ENCODE results near the gene GAS2. TPM values are rescaled to one million over a fixed set of nuclear protein-coding genes. Genes with fewer than 3 reads are reported as not detected.

Gene GAS2
- total RNA-seq, 1 donor from 2014 or later: 1.7 TPM

DNA sequence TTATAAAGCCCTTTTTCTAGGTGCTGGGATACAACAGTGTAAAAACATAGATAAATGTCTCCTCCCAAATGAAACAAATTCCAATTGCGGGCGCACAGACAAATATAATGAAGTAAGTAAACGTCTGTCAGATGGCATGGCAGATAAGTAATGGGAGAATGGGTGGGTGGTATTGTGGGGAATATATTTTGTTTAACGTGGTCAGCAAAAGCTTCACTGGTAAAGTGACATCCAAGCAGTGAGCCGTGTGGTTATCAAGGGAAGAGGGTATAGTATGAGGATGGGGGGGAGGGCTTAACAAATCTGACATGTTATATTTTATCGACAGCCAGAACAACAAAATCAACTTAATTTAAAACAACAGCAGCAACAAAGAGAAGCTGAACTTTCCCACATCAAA, 162.0 kb downstream of the GAS2 start:
- Histone ChIP-seq H3K9me3 (no peaks in the 10 kb centered on the region), H3K4me1 (no peaks in the 10 kb centered on the region), H3K27me3 (no peaks in the 10 kb centered on the region), H3K36me3 (peaks cover 17% of the 10 kb centered on the region), H3K4me3 (peak overlapping the region; percentile 81), H3K27ac (no peak overlapping the region)
- intact Hi-C loops (cut with DNase I): no loop called here
- TF ChIP-seq, protein P1, sequence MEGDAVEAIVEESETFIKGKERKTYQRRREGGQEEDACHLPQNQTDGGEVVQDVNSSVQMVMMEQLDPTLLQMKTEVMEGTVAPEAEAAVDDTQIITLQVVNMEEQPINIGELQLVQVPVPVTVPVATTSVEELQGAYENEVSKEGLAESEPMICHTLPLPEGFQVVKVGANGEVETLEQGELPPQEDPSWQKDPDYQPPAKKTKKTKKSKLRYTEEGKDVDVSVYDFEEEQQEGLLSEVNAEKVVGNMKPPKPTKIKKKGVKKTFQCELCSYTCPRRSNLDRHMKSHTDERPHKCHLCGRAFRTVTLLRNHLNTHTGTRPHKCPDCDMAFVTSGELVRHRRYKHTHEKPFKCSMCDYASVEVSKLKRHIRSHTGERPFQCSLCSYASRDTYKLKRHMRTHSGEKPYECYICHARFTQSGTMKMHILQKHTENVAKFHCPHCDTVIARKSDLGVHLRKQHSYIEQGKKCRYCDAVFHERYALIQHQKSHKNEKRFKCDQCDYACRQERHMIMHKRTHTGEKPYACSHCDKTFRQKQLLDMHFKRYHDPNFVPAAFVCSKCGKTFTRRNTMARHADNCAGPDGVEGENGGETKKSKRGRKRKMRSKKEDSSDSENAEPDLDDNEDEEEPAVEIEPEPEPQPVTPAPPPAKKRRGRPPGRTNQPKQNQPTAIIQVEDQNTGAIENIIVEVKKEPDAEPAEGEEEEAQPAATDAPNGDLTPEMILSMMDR (IDR thresholded peaks at IDR 0.05): no peak
- DNase-seq (no peak), ATAC-seq (no peak)

- peaks cover 17% of the 10 kb centered on the region for H3K36me3 ChIP-seq
- H3K27me3 ChIP-seq: no peaks in the 10 kb centered on the region
- H3K9me3 ChIP-seq: no peaks in the 10 kb centered on the region
- H3K4me3 ChIP-seq: peak within 1 kb of the TSS; percentile 81
- ATAC-seq: peak; percentile 100
- intact Hi-C loops (cut with DNase I): no loop called here
- no peaks in the 10 kb centered on the region for H3K4me1 ChIP-seq
- peak within 1 kb of the TSS; percentile 89 for H3K27ac ChIP-seq
- TF ChIP-seq, protein P1 (IDR thresholded peaks at IDR 0.05): peak; percentile 64
- DNase-seq: peak; percentile 98
Measured at GRCh38 chr11:22829231-22830081, 163.0 kb downstream of the GAS2 start, which contains the start of gene SVIP. Gene SVIP (minus strand): TSS chr11:22829801. CDS start chr11:22829748, 53 bp downstream.

DNA sequence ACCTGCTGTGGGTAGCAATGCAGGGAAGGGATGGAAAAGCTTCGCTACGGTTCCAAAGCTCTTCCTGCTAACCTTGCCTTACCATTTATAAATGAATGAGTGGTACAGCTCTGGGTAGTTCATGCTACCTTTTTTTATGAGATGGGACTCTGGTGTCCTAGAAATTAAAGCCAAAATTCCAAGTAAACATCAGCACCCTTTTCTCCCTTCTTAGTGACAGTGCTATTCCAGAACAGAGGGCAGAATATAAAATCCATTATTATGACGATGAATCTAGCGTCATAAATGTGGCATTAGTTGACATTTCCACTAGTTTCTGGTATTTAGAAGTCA, 163.6 kb downstream of the GAS2 start:
- no peak overlapping the region for H3K27ac ChIP-seq
- intact Hi-C loops (cut with DNase I): no loop called here
- TF ChIP-seq, protein P1 (IDR thresholded peaks at IDR 0.05): no peak

DNA sequence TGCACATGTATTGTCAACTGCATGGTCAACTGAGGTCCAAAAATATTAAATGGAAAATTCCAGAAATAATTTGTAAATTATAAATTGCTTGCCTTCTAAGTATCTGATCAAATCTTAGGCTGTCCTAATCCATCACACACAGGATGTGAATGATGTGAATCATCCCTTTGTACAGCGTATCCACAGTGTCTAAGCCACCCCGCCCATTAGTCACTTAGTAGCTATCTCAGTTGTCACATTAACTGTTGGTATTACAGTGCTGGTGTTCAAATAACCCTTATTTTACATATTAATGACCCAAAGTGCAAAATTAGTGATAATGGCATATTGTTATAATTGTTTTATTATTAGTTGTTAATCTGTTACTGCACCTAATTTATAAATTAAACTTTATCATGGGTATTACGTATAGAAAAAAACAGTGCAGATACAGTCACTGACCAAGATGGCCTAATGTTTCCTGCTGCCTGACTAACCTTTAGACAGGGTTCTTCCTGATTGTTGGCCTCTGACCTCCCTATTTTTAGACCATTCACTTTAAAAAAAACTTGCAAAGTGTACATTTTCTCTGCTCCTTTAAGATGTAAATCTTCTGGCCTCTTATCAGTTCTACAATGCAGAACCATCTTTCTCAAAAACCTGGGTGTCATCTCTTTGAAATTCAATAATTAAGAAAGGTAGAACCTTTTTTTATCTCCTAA, 166.1 kb downstream of the GAS2 start:
- H3K27ac ChIP-seq: no peak overlapping the region
- no peaks in the 10 kb centered on the region for H3K4me1 ChIP-seq
- intact Hi-C loops (cut with DNase I): no loop called here
- ATAC-seq: no peak
- H3K4me3 ChIP-seq: no peak overlapping the region
- no peaks in the 10 kb centered on the region for H3K9me3 ChIP-seq
- H3K36me3 ChIP-seq: no peaks in the 10 kb centered on the region
- H3K27me3 ChIP-seq: no peaks in the 10 kb centered on the region
- no peak for DNase-seq
- TF ChIP-seq, protein P1 (IDR thresholded peaks at IDR 0.05): no peak

More for the DNA sequence above, 163.6 kb downstream of the GAS2 start:
- H3K27me3 ChIP-seq: no peaks in the 10 kb centered on the region
- H3K9me3 ChIP-seq: no peaks in the 10 kb centered on the region
- no peak for ATAC-seq
- H3K4me3 ChIP-seq: peak overlapping the region; percentile 81
- peaks cover 15% of the 10 kb centered on the region for H3K36me3 ChIP-seq
- H3K4me1 ChIP-seq: no peaks in the 10 kb centered on the region
- DNase-seq: no peak

GRCh38 chr11:22846726-22847125, 180.3 kb downstream of the GAS2 start:
- intact Hi-C loops (cut with DNase I): no loop called here
- ATAC-seq: no peak
- H3K4me1 ChIP-seq: no peaks in the 10 kb centered on the region
- H3K27me3 ChIP-seq: no peaks in the 10 kb centered on the region
- H3K36me3 ChIP-seq: no peaks in the 10 kb centered on the region
- no peaks in the 10 kb centered on the region for H3K9me3 ChIP-seq
- H3K27ac ChIP-seq: no peak overlapping the region
- H3K4me3 ChIP-seq: no peak overlapping the region
- no peak for DNase-seq
- TF ChIP-seq, protein P1 (IDR thresholded peaks at IDR 0.05): no peak

Measured in upper lobe of right lung (tissue), 1 donor.